SK-N-SH treated with all-trans-retinoic acid at 6 μM for 48 hours (cell line): ENCODE results near the gene LRRC23.

Experiments used
- ATAC-seq: fragments of 200-7000 bp; cut with Tn5 transposase; 3 replicates; pipeline ENCODE4 v1.9.1; 2020; ENCODE audit warnings: mild to moderate bottlenecking, moderate library complexity
- ARNTL ChIP-seq: fragments of 450-650 bp; formaldehyde crosslinking; IDR thresholded peaks from 2 replicates; pipeline ENCODE4 v1.5.0; 2020; ENCODE audit warnings: low read depth, mild to moderate bottlenecking, moderate library complexity, borderline replicate concordance
- CREB5 ChIP-seq: fragments of 250-450 bp; sonication (Bioruptor Pico); IDR thresholded peaks from 2 replicates; pipeline ENCODE4 v1.5.1; 2020; ENCODE audit warnings: low read depth, mild to moderate bottlenecking, moderate library complexity
- CSDC2 ChIP-seq: fragments of 250-450 bp; sonication (Bioruptor Pico); IDR thresholded peaks from 2 replicates; pipeline ENCODE4 v1.5.0; 2020; ENCODE audit warnings: mild to moderate bottlenecking, moderate library complexity
- CSRNP3 ChIP-seq: fragments of 250-450 bp; sonication (Bioruptor Pico); IDR thresholded peaks from 2 replicates; pipeline ENCODE4 v1.5.1; 2021; ENCODE audit warnings: mild to moderate bottlenecking, moderate library complexity
- ESRRG ChIP-seq: fragments of 250-450 bp; sonication (Bioruptor Pico); IDR thresholded peaks from 2 replicates; pipeline ENCODE4 v1.6.1; 2021; ENCODE audit warnings: mild to moderate bottlenecking
- GLIS3 ChIP-seq: fragments of 250-450 bp; sonication (Bioruptor Pico); IDR thresholded peaks from 2 replicates; pipeline ENCODE4 v1.5.0; 2020; ENCODE audit warnings: mild to moderate bottlenecking, moderate library complexity
- ISL1 ChIP-seq: fragments of 250-450 bp; sonication (Bioruptor Pico); IDR thresholded peaks from 2 replicates; pipeline ENCODE4 v2.1.2; 2022; ENCODE audit warnings: mild to moderate bottlenecking, moderate library complexity
- OSR1 ChIP-seq: fragments of 250-450 bp; sonication (Bioruptor Pico); IDR thresholded peaks from 2 replicates; pipeline ENCODE4 v1.8.0; 2022; ENCODE audit warnings: moderate library complexity, mild to moderate bottlenecking, inconsistent platforms
- RARB ChIP-seq: fragments of 250-450 bp; sonication (Bioruptor Pico); IDR thresholded peaks from 2 replicates; pipeline ENCODE4 v1.8.0; 2021; ENCODE audit warnings: mild to moderate bottlenecking, moderate library complexity
- SNAI2 ChIP-seq: fragments of 250-450 bp; sonication (Bioruptor Pico); IDR thresholded peaks from 2 replicates; pipeline ENCODE4 v1.5.0; 2020; ENCODE audit warnings: mild to moderate bottlenecking, moderate library complexity
- TCF4 ChIP-seq: fragments of 250-450 bp; sonication (Bioruptor Pico); IDR thresholded peaks from 2 replicates; pipeline ENCODE4 v1.8.0; 2021; ENCODE audit warnings: mild to moderate bottlenecking, moderate library complexity, borderline replicate concordance
- TSHZ2 ChIP-seq: fragments of 250-450 bp; sonication (Bioruptor Pico); IDR thresholded peaks from 2 replicates; pipeline ENCODE4 v1.5.0; 2020; ENCODE audit warnings: mild to moderate bottlenecking, moderate library complexity
- ZC3H10 ChIP-seq: fragments of 250-450 bp; sonication (Bioruptor Pico); IDR thresholded peaks from 2 replicates; pipeline ENCODE4 v1.5.1; 2021; ENCODE audit warnings: mild to moderate bottlenecking, moderate library complexity
- ZFP3 ChIP-seq: fragments of 250-450 bp; sonication (Bioruptor Pico); IDR thresholded peaks from 2 replicates; pipeline ENCODE4 v1.5.0; 2020; ENCODE audit warnings: mild to moderate bottlenecking, moderate library complexity
- ZNF565 ChIP-seq: fragments of 450-650 bp; formaldehyde crosslinking; conservative IDR thresholded peaks from 2 replicates; pipeline ENCODE4 v1.5.0; 2020; ENCODE audit warnings: low read depth, mild to moderate bottlenecking, moderate library complexity
- ZNF70 ChIP-seq: fragments of 450-650 bp; formaldehyde crosslinking; IDR thresholded peaks from 2 replicates; pipeline ENCODE4 v1.5.0; 2020; ENCODE audit warnings: mild to moderate bottlenecking, moderate library complexity
- TF ChIP-seq, protein P1 (sequence below): fragments of 250-450 bp; sonication (Bioruptor Pico); IDR thresholded peaks from 2 replicates; pipeline ENCODE4 v1.8.0; 2020; ENCODE audit warnings: mild to moderate bottlenecking, moderate library complexity, borderline replicate concordance

LRRC23 gene

GRCh38 chr12:6923851-6924250, 19.2 kb downstream of the LRRC23 start:
- TF ChIP-seq SNAI2, result no peak
- TF ChIP-seq ISL1, result no peak
- TF ChIP-seq ZNF70 (CRISPR knock-in tag), result no peak
- no peak for TF ChIP-seq CSDC2 (CRISPR knock-in tag)
- TF ChIP-seq ARNTL, result no peak
- no peak for TF ChIP-seq RARB (CRISPR knock-in tag)
- TF ChIP-seq GLIS3 (CRISPR knock-in tag), result no peak
- TF ChIP-seq CSRNP3 (CRISPR knock-in tag), result no peak
- no peak for TF ChIP-seq ESRRG (CRISPR knock-in tag)
- no peak for TF ChIP-seq ZC3H10 (CRISPR knock-in tag)
- TF ChIP-seq OSR1 (CRISPR knock-in tag), result no peak
- TF ChIP-seq ZNF565 (CRISPR knock-in tag), result no peak
- TF ChIP-seq, protein P1, sequence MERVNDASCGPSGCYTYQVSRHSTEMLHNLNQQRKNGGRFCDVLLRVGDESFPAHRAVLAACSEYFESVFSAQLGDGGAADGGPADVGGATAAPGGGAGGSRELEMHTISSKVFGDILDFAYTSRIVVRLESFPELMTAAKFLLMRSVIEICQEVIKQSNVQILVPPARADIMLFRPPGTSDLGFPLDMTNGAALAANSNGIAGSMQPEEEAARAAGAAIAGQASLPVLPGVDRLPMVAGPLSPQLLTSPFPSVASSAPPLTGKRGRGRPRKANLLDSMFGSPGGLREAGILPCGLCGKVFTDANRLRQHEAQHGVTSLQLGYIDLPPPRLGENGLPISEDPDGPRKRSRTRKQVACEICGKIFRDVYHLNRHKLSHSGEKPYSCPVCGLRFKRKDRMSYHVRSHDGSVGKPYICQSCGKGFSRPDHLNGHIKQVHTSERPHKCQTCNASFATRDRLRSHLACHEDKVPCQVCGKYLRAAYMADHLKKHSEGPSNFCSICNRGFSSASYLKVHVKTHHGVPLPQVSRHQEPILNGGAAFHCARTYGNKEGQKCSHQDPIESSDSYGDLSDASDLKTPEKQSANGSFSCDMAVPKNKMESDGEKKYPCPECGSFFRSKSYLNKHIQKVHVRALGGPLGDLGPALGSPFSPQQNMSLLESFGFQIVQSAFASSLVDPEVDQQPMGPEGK, result no peak
- TF ChIP-seq CREB5 (CRISPR knock-in tag), result no peak
- TF ChIP-seq TCF4, result no peak
- no peak for TF ChIP-seq TSHZ2

DNA sequence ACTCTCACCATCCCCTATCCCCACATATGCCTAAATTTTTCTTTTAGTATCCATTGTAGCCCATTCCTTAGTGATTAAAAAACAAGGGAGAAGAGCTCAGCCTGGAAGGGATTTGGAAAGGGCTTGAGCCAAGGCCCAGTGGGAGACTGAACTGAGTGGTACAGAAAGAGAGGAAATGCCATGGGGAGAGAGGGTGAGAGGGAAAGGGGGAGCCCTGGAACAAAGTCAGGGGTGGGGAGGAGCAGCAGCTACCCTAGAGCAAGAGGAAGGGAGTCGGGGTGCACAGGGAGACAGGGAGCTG, 20.6 kb downstream of the LRRC23 start:
- TF ChIP-seq ZC3H10 (CRISPR knock-in tag), result no peak
- TF ChIP-seq OSR1 (CRISPR knock-in tag), result no peak
- no peak for TF ChIP-seq TSHZ2
- TF ChIP-seq SNAI2, result no peak
- TF ChIP-seq ZNF565 (CRISPR knock-in tag), result no peak
- TF ChIP-seq GLIS3 (CRISPR knock-in tag), result no peak
- TF ChIP-seq ZFP3 (CRISPR knock-in tag), result no peak
- TF ChIP-seq, protein P1, result no peak
- no peak for TF ChIP-seq TCF4
- TF ChIP-seq ZNF70 (CRISPR knock-in tag), result no peak
- TF ChIP-seq RARB (CRISPR knock-in tag), result no peak
- TF ChIP-seq ISL1, result no peak
- no peak for TF ChIP-seq ESRRG (CRISPR knock-in tag)
- TF ChIP-seq, all 23 proteins: peak for 0
- ATAC-seq, result no peak; the same call in 1 of the 3 replicates

More at GRCh38 chr12:6923851-6924250, 19.2 kb downstream of the LRRC23 start:
- ATAC-seq, result no peak
